HEK293T (cell line): Measurements from ENCODE around the gene CALR3.

Experiments
- CTCF ChIA-PET: fragments of 350-600 bp; formaldehyde crosslinking; extraction: SDS; loops from one replicate; lab custom pipeline; 2021; ENCODE audit warnings: antibody characterized with exemption, inconsistent platforms; lab: Yijun Ruan, JAX
- POLR2A ChIA-PET: fragments of 350-600 bp; formaldehyde crosslinking; extraction: SDS; loops from one replicate; lab custom pipeline; 2020; ENCODE audit warnings: antibody characterized with exemption, inconsistent platforms; lab: Yijun Ruan, JAX
- DNase-seq: peaks from one replicate; pipeline ENCODE4 v3.0.0; 2012; ENCODE audit warnings: mixed read lengths; ENCODE audit errors: extremely low spot score
- ARNT ChIP-seq: fragments of 450-650 bp; IDR thresholded peaks from 2 replicates; pipeline ENCODE4 v1.6.1; 2017; ENCODE audit warnings: mild to moderate bottlenecking
- BHLHE40 ChIP-seq: fragments of 450-650 bp; IDR thresholded peaks from 2 replicates; pipeline ENCODE4 v1.6.1; 2016; ENCODE audit warnings: mild to moderate bottlenecking, moderate library complexity, borderline replicate concordance
- CTBP1 ChIP-seq: fragments of 450-650 bp; IDR thresholded peaks from 2 replicates; pipeline ENCODE4 v1.6.1; 2016; ENCODE audit warnings: borderline replicate concordance
- ELF4 ChIP-seq: fragments of 450-650 bp; IDR thresholded peaks from 2 replicates; pipeline ENCODE4 v1.6.1; 2017; ENCODE audit warnings: antibody characterized with exemption
- FOXA1 ChIP-seq: fragments of 450-650 bp; IDR thresholded peaks from 2 replicates; pipeline ENCODE4 v1.6.1; 2016; ENCODE audit warnings: mild to moderate bottlenecking
- FOXK2 ChIP-seq: fragments of 450-650 bp; IDR thresholded peaks from 2 replicates; pipeline ENCODE4 v1.6.1; 2016; ENCODE audit warnings: mild to moderate bottlenecking
- FOXM1 ChIP-seq: fragments of 450-650 bp; IDR thresholded peaks from 2 replicates; pipeline ENCODE4 v1.6.1; 2017; ENCODE audit warnings: mild to moderate bottlenecking, borderline replicate concordance
- HDGF ChIP-seq: fragments of 450-650 bp; IDR thresholded peaks from 2 replicates; pipeline ENCODE4 v1.6.1; 2017; ENCODE audit warnings: antibody characterized with exemption, borderline replicate concordance
- L3MBTL2 ChIP-seq: fragments of 450-650 bp; conservative IDR thresholded peaks from 2 replicates; pipeline ENCODE4 v1.6.1; 2016; ENCODE audit warnings: mild to moderate bottlenecking
- LEF1 ChIP-seq: fragments of 450-650 bp; IDR thresholded peaks from 2 replicates; pipeline ENCODE4 v1.6.1; 2017; ENCODE audit warnings: mild to moderate bottlenecking, borderline replicate concordance
- NFRKB ChIP-seq: fragments of 450-650 bp; IDR thresholded peaks from 2 replicates; pipeline ENCODE4 v1.6.1; 2016; ENCODE audit warnings: mild to moderate bottlenecking, moderate library complexity
- SP1 ChIP-seq: fragments of 450-650 bp; IDR thresholded peaks from 2 replicates; pipeline ENCODE4 v1.6.1; 2017
- SUZ12 ChIP-seq: fragments of 450-650 bp; IDR thresholded peaks from 2 replicates; pipeline ENCODE4 v1.6.1; 2016; ENCODE audit warnings: mild to moderate bottlenecking
- TARDBP ChIP-seq: fragments of 450-650 bp; IDR thresholded peaks from 2 replicates; pipeline ENCODE4 v1.6.1; 2016
- ZNF384 ChIP-seq: fragments of 450-650 bp; IDR thresholded peaks from 2 replicates; pipeline ENCODE4 v1.6.1; 2016
- TF ChIP-seq, protein P1 (sequence below): fragments of 450-650 bp; IDR thresholded peaks from 2 replicates; pipeline ENCODE4 v1.6.1; 2016

CALR3 gene

DNA sequence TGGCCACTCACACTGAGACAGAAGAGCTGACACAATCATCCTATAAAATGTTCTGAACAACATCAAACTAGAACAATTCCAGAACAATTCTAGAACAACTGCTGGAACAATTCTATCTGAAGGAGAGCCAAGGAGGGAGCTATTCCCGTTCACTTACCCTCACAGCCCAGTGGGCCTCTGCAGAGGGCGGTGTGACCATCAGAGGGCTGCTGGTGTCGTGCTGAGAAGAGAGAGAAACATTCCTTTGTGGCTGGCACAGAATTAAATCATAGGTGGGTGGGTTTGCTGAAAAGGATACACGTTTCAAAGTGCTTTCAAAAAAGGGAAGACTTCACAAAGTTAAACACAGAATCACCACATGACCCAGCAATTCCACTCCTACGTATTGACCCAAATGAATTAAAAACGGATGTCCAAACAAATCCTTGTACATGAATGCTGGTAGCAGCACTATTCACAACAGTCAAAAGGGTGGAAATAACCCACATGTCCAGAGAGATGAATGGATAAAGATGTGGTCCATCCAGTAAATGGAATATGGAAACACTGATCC, 59.1 kb downstream of the CALR3 start:
- no peak for TF ChIP-seq TARDBP
- no peak for TF ChIP-seq FOXM1
- no peak for TF ChIP-seq LEF1
- TF ChIP-seq FOXK2 = no peak
- TF ChIP-seq SP1 = no peak
- TF ChIP-seq ELF4 = no peak
- TF ChIP-seq ARNT = no peak
- TF ChIP-seq ZNF384 = no peak
- POLR2A ChIA-PET = no interaction called here
- CTCF ChIA-PET = no interaction called here
- no peak for DNase-seq

DNA sequence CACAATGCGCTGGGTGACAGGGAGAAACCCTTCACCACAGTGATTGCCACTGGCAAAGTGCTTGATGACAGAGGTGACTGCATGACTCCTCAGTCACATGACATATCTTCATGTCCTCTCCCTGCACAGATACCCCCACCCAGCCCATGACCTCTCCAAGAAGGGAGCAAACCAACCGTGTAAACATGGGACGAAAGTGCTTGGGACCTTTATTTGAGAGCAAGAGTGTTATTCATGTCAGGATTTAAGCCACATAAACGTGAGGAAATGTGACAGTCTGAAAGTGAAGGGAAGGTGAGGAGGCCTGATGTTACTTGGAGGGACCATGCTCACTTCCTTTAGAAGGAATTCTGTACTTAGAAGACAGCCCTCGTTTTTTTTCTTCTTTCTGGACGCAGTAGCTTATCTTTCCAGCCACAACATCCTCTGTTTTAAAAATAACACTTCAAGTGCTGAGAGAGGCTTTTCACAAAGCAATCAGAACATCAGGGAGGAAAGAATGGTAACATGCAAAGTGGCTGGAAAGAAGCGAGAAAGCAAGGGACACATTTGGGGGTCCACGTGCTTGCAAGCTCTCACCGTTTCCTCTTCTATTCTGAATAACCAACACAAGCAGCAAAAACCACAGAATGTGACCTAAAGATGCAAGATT, 59.8 kb downstream of the CALR3 start:
- no peak for DNase-seq
- TF ChIP-seq FOXK2 (no peak), L3MBTL2 (no peak), ZNF384 (no peak), HDGF (no peak), LEF1 (no peak), TARDBP (no peak), FOXA1 (no peak), CTBP1 (no peak), NFRKB (no peak), BHLHE40 (no peak), SP1 (no peak), FOXM1 (no peak), SUZ12 (no peak), ELF4 (no peak), ARNT (no peak)
- TF ChIP-seq, protein P1, sequence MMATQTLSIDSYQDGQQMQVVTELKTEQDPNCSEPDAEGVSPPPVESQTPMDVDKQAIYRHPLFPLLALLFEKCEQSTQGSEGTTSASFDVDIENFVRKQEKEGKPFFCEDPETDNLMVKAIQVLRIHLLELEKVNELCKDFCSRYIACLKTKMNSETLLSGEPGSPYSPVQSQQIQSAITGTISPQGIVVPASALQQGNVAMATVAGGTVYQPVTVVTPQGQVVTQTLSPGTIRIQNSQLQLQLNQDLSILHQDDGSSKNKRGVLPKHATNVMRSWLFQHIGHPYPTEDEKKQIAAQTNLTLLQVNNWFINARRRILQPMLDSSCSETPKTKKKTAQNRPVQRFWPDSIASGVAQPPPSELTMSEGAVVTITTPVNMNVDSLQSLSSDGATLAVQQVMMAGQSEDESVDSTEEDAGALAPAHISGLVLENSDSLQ = no peak
- POLR2A ChIA-PET = no interaction called here
- CTCF ChIA-PET = no interaction called here

DNA sequence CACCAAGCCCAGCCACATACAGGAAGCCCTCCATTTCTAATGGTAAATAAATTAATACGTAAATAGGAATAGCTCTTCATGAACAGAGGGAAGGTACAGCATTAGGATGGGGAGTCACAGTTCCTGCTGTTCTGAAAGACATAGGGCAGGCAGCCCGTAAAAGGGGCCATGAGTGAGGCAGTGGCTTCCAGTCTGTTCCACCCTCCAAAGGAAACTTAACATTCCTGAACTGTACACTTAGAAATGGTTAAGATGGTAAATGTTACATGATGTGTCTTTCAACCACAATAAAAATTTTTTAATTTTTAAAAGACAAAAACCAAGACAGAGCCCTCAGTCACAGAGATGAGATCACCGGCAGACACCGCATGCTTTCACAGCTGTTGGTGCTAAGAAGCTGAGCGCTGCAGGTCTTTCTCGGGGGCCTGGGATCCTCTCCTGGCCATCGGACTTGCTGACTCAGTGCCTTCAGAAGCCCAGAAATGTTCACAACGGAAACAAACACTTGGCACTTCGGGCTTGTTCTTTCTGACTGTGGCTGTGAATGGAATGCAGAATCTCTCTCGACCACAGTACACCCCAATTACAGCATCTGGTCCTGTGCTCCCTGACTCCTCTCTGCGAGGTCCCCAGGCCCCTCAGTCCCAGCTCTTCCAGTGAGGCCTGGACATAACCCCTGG, 60.6 kb downstream of the CALR3 start:
- ChIA-PET POLR2A (no interaction called here), CTCF (no interaction called here)
- TF ChIP-seq SP1 (no peak), HDGF (no peak), BHLHE40 (no peak), ARNT (no peak)
- DNase-seq = no peak

DNA sequence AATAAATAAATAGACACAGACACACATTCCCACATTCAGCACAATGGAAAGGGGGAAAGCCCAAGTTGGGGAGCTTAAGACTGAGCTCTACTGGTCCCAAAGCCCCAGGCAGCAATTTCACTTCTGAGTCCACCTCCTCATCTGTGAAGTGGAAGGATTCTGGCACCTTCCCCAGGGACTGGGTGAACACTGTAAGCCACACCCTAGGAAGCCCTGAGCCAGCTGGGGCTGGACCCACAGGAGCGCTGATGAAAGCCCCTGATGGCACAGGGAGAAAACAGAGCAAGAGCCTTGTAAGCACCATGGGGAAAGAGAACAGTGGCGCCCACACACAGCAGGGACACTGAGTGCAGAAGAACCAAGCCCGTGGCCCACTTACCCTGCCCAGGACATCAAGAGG, 62.0 kb downstream of the CALR3 start:
- POLR2A ChIA-PET = no interaction called here
- DNase-seq = no peak
- CTCF ChIA-PET = no interaction called here
- no peak for TF ChIP-seq TARDBP
- no peak for TF ChIP-seq L3MBTL2
- no peak for TF ChIP-seq CTBP1
- TF ChIP-seq SUZ12 = no peak
- TF ChIP-seq FOXA1 = no peak
- no peak for TF ChIP-seq ZNF384
- no peak for TF ChIP-seq BHLHE40
- no peak for TF ChIP-seq LEF1
- no peak for TF ChIP-seq ELF4
- no peak for TF ChIP-seq HDGF
- no peak for TF ChIP-seq SP1
- no peak for TF ChIP-seq FOXM1
- TF ChIP-seq, protein P1 = no peak
- no peak for TF ChIP-seq ARNT
- TF ChIP-seq NFRKB = no peak
- no peak for TF ChIP-seq FOXK2

DNA sequence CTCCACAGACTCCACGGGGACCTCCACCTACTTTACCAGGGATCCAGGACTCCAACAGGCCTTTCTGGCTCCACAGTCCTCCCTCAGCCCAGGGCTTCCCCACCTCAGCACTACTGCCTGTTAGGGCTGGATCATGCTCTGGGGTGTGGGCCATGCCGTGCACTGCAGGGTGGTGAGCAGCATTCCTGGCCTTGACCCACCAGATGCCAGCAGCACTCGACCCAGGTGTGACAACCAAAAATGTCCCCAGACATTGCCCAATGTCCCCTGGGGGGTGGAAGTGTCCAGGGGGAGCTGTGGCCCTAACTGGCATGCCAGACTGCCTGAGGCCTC, 66.2 kb downstream of the CALR3 start:
- POLR2A ChIA-PET = no interaction called here
- DNase-seq = no peak
- CTCF ChIA-PET = no interaction called here
- TF ChIP-seq FOXA1 (no peak), CTBP1 (no peak), ELF4 (no peak), TARDBP (no peak), HDGF (no peak), NFRKB (no peak), LEF1 (no peak), BHLHE40 (no peak), ARNT (no peak), FOXM1 (no peak), L3MBTL2 (no peak), SUZ12 (no peak)
- TF ChIP-seq, protein P1 = no peak

DNA sequence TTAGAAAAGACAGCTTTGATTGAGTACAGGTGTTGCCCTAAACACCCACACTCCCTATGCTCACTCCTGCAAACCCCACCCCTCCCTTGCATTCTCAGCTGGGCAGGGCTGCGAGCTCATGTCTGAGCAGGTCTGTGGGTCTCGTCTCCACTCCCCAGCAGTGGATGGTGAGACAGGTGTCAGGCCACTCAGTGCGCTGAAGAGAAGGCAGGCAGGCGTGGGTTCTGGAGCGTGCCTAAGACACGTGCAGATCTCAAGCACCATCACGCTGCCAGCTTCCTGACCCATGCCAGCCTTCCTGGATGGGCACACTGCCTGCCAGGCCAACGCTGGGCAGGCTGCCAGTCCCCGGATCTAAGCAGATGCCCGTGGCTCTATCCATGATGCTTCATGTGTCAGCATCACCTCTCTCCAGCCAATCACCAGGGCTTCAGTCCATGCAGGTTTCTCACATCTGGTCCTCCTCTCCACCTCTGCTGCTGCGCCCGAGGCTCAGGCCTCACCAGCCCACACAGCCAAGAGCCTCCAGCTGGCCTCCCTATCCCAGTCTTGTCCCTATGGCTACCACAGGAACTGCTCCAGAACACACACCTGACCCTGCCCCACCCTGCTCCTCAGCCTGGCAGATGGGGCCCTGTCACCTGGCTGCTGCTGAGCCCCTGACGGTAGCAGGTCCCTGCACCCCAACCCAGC, 66.8 kb downstream of the CALR3 start:
- ChIA-PET POLR2A (no interaction called here), CTCF (no interaction called here)
- no peak for DNase-seq
- no peak for TF ChIP-seq ARNT
